Measurements from ENCODE around the gene MED20. TPM values are rescaled to one million over a fixed set of nuclear protein-coding genes. Genes with fewer than 3 reads are reported as not detected.
A peak's percentile ranks its signal among the peaks of the same experiment; 100 is the strongest.

MED20 gene
- total RNA-seq: 10 to 100 TPM; 12.4 to 24.3 (median 19.9) TPM

GRCh38 chr6:41920921-41921711, at the start of gene MED20, which contains the start of gene BYSL:
TSS of gene MED20 (minus strand) at chr6:41921139. CDS start at chr6:41921018, 121 bp downstream.
TSS of gene BYSL (plus strand) at chr6:41921499. CDS start at chr6:41921563, 64 bp downstream.
- WGBS, 10 experiments: 0 to 3% (median 0%) methylated on average over 1 to 20 of the region's 55 CpGs; no CpG with 5 or more reads in 2 of the 10 experiments
- Histone ChIP-seq H3K4me1 (replicated peaks in 1 of 2) (peaks cover 15 to 20% of the 10 kb centered on the region in 2 donors), H3K27ac (peak within 1 kb of the TSS; percentile 98 to 99), H3K4me3 (peak within 1 kb of the TSS; percentile 78 to 99 (median 89))
- ATAC-seq (replicated peaks in 6 of 8): peak; percentile 80 to 96 (median 94)
- in situ Hi-C loops (cut with MboI; ENCODE audit: low pct_unique_long_range_greater_than_20kb in 2 of 9, low sequenced_read_pairs in 9 of 9, unreplicated experiment in 9 of 9): loop anchor here in 2 of 9 experiments (10.0 to 25.0 kb wide), 2 partner anchors 126 to 134 kb away; partner anchors contain the start of genes FRS3 (in 1 of the 2), PRICKLE4 (in 1 of the 2) and TOMM6 (in 1 of the 2)

GRCh38 chr6:41970436-41970846, 49.5 kb upstream of the MED20 start:
- no peak for ATAC-seq (replicated peaks in 6 of 8)
- Histone ChIP-seq H3K4me3 (no peak overlapping the region), H3K4me1 (replicated peaks in 1 of 2) (no peaks in the 10 kb centered on the region), H3K27ac (no peak overlapping the region)
- WGBS, 10 experiments: 6 to 100% (median 74%) methylated on average over 1 to 4 of the region's 4 CpGs; no CpG with 5 or more reads in 2 of the 10 experiments
- in situ Hi-C loops (cut with MboI; ENCODE audit: low pct_unique_long_range_greater_than_20kb in 2 of 9, low sequenced_read_pairs in 9 of 9, unreplicated experiment in 9 of 9): no loop called here

GRCh38 chr6:41967312-41968287, 46.7 kb upstream of the MED20 start:
- ATAC-seq (replicated peaks in 6 of 8): no peak
- H3K4me3 ChIP-seq: no peak overlapping the region
- H3K4me1 ChIP-seq (replicated peaks in 1 of 2): no peaks in the 10 kb centered on the region
- in situ Hi-C loops (cut with MboI; ENCODE audit: low pct_unique_long_range_greater_than_20kb in 2 of 9, low sequenced_read_pairs in 9 of 9, unreplicated experiment in 9 of 9): no loop called here
- H3K27ac ChIP-seq: no peak overlapping the region
- 36 to 100% (median 81%) methylated on average over 1 to 7 of the region's 7 CpGs; no CpG with 5 or more reads in 2 of the 10 experiments for WGBS, 10 experiments

- no peak overlapping the region for H3K27ac ChIP-seq
- WGBS, 10 experiments: 18 to 78% (median 49%) methylated on average over 1 to 4 of the region's 4 CpGs; no CpG with 5 or more reads in 1 of the 10 experiments
Observed at GRCh38 chr6:41966961-41967311, 46.0 kb upstream of the MED20 start.

GRCh38 chr6:41966214-41966920, 45.4 kb upstream of the MED20 start:
- Histone ChIP-seq H3K4me1 (replicated peaks in 1 of 2) (no peaks in the 10 kb centered on the region), H3K27ac (no peak overlapping the region), H3K4me3 (no peak overlapping the region)
- in situ Hi-C loops (cut with MboI; ENCODE audit: low pct_unique_long_range_greater_than_20kb in 2 of 9, low sequenced_read_pairs in 9 of 9, unreplicated experiment in 9 of 9): no loop called here
- ATAC-seq (replicated peaks in 6 of 8): no peak
- WGBS, 10 experiments: 50 to 100% (median 82%) methylated on average over 1 to 4 of the region's 5 CpGs

More at GRCh38 chr6:41966961-41967311, 46.0 kb upstream of the MED20 start:
- in situ Hi-C loops (cut with MboI; ENCODE audit: low pct_unique_long_range_greater_than_20kb in 2 of 9, low sequenced_read_pairs in 9 of 9, unreplicated experiment in 9 of 9): no loop called here
- Histone ChIP-seq H3K4me1 (replicated peaks in 1 of 2) (no peaks in the 10 kb centered on the region), H3K4me3 (no peak overlapping the region)
- ATAC-seq (replicated peaks in 6 of 8): no peak

- H3K27ac ChIP-seq: no peak overlapping the region
- H3K4me3 ChIP-seq: no peak overlapping the region
- ATAC-seq (replicated peaks in 6 of 8): peak in 1 of 8 experiments; percentile 60
- H3K4me1 ChIP-seq (replicated peaks in 1 of 2): no peaks in the 10 kb centered on the region
- 0 to 73% (median 17%) methylated on average over 2 to 9 of the region's 11 CpGs; no CpG with 5 or more reads in 2 of the 10 experiments for WGBS, 10 experiments
- in situ Hi-C loops (cut with MboI; ENCODE audit: low pct_unique_long_range_greater_than_20kb in 2 of 9, low sequenced_read_pairs in 9 of 9, unreplicated experiment in 9 of 9): no loop called here
Observed at GRCh38 chr6:41965429-41966213, 44.7 kb upstream of the MED20 start.

- 0 to 100% (median 60%) methylated on average over 1 of the region's 2 CpGs; no CpG with 5 or more reads in 3 of the 10 experiments for WGBS, 10 experiments
- ATAC-seq (replicated peaks in 6 of 8): no peak
- in situ Hi-C loops (cut with MboI; ENCODE audit: low pct_unique_long_range_greater_than_20kb in 2 of 9, low sequenced_read_pairs in 9 of 9, unreplicated experiment in 9 of 9): no loop called here
- Histone ChIP-seq H3K4me3 (no peak overlapping the region), H3K4me1 (replicated peaks in 1 of 2) (no peaks in the 10 kb centered on the region), H3K27ac (no peak overlapping the region)
Observed at GRCh38 chr6:41964201-41964887, 43.4 kb upstream of the MED20 start.

- WGBS, 10 experiments: 83% methylated on average over 1 of the region's 1 CpG; no CpG with 5 or more reads in 9 of the 10 experiments
- ATAC-seq (replicated peaks in 6 of 8): no peak
- Histone ChIP-seq H3K4me1 (replicated peaks in 1 of 2) (no peaks in the 10 kb centered on the region), H3K4me3 (no peak overlapping the region), H3K27ac (no peak overlapping the region)
- in situ Hi-C loops (cut with MboI; ENCODE audit: low pct_unique_long_range_greater_than_20kb in 2 of 9, low sequenced_read_pairs in 9 of 9, unreplicated experiment in 9 of 9): no loop called here
Observed at GRCh38 chr6:41963371-41963770, 42.4 kb upstream of the MED20 start.

- ATAC-seq (replicated peaks in 6 of 8): no peak
- 66 to 100% (median 95%) methylated on average over 1 to 4 of the region's 4 CpGs; no CpG with 5 or more reads in 1 of the 10 experiments for WGBS, 10 experiments
- in situ Hi-C loops (cut with MboI; ENCODE audit: low pct_unique_long_range_greater_than_20kb in 2 of 9, low sequenced_read_pairs in 9 of 9, unreplicated experiment in 9 of 9): no loop called here
- H3K4me3 ChIP-seq: no peak overlapping the region
- no peak overlapping the region for H3K27ac ChIP-seq
- H3K4me1 ChIP-seq (replicated peaks in 1 of 2): no peaks in the 10 kb centered on the region
Observed at GRCh38 chr6:41960028-41960427, 39.1 kb upstream of the MED20 start.

- in situ Hi-C loops (cut with MboI; ENCODE audit: low pct_unique_long_range_greater_than_20kb in 2 of 9, low sequenced_read_pairs in 9 of 9, unreplicated experiment in 9 of 9): no loop called here
- ATAC-seq (replicated peaks in 6 of 8): no peak
- WGBS, 10 experiments: 80 to 100% (median 89%) methylated on average over 1 to 5 of the region's 6 CpGs; no CpG with 5 or more reads in 1 of the 10 experiments
Observed at GRCh38 chr6:41958022-41958856, 37.3 kb upstream of the MED20 start.

GRCh38 chr6:41957117-41957516, 36.2 kb upstream of the MED20 start:
- Histone ChIP-seq H3K4me1 (replicated peaks in 1 of 2) (no peaks in the 10 kb centered on the region), H3K27ac (no peak overlapping the region), H3K4me3 (no peak overlapping the region)
- no peak for ATAC-seq (replicated peaks in 6 of 8)
- in situ Hi-C loops (cut with MboI; ENCODE audit: low pct_unique_long_range_greater_than_20kb in 2 of 9, low sequenced_read_pairs in 9 of 9, unreplicated experiment in 9 of 9): no loop called here
- 74 to 100% (median 93%) methylated on average over 1 to 4 of the region's 4 CpGs; no CpG with 5 or more reads in 2 of the 10 experiments for WGBS, 10 experiments

More at GRCh38 chr6:41958022-41958856, 37.3 kb upstream of the MED20 start:
- Histone ChIP-seq H3K4me3 (no peak overlapping the region), H3K4me1 (replicated peaks in 1 of 2) (no peaks in the 10 kb centered on the region), H3K27ac (no peak overlapping the region)

Data from motor neuron (in vitro differentiated cells).